ENCODE results near the gene CHST8.

DNA sequence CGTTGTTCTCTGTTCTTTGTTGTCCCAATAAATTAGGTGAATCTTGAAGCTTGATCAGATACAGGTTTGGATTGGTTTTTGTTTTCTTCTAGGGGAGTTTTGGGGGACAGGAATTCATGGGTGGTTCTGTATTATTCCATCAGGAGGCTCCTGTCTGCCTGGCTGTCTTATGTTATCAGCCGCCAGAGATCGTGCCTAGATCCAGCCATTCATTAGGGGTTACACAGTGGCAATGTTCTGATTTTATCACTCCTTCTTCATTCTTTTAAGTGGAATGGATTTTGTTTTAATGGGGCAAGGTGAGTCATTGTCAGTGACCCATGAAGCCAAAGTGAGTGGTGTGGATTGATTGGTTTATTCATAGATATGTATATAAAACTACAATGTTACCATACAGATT is 71.9 kb downstream of the CHST8 start:
- TF ChIP-seq, protein P1, sequence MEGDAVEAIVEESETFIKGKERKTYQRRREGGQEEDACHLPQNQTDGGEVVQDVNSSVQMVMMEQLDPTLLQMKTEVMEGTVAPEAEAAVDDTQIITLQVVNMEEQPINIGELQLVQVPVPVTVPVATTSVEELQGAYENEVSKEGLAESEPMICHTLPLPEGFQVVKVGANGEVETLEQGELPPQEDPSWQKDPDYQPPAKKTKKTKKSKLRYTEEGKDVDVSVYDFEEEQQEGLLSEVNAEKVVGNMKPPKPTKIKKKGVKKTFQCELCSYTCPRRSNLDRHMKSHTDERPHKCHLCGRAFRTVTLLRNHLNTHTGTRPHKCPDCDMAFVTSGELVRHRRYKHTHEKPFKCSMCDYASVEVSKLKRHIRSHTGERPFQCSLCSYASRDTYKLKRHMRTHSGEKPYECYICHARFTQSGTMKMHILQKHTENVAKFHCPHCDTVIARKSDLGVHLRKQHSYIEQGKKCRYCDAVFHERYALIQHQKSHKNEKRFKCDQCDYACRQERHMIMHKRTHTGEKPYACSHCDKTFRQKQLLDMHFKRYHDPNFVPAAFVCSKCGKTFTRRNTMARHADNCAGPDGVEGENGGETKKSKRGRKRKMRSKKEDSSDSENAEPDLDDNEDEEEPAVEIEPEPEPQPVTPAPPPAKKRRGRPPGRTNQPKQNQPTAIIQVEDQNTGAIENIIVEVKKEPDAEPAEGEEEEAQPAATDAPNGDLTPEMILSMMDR (conservative IDR thresholded peaks at IDR 0.05; ENCODE audit: low read length), result no peak
- TF ChIP-seq EZH2phosphoT487 (IDR thresholded peaks at IDR 0.05; ENCODE audit: borderline replicate concordance), result no peak

Measured in Loucy (cell line).